Activated CD4-positive, alpha-beta T cell treated with anti-CD3 and anti-CD28 coated beads, Interleukin-2, amount 10 ng/mL, durations not matched to agents 24 days and 14 days (primary cell): ENCODE results near the gene HOXB8. TPM values are rescaled to one million over a fixed set of nuclear protein-coding genes. Genes with fewer than 3 reads are reported as not detected.

Experiments
- DNase-seq: peaks from one replicate; pipeline ENCODE4 v3.0.0; 2022
- H3K27ac Mint-ChIP-seq: one replicate; pipeline ENCODE4 v1.8.0; 2022; ENCODE audit warnings: mild to moderate bottlenecking, mixed read lengths
- H3K27me3 Mint-ChIP-seq: one replicate; pipeline ENCODE4 v1.8.0; 2022; ENCODE audit warnings: mixed read lengths
- H3K36me3 Mint-ChIP-seq: one replicate; pipeline ENCODE4 v1.8.0; 2022; ENCODE audit warnings: low read depth, mild to moderate bottlenecking, mixed read lengths
- H3K4me1 Mint-ChIP-seq: one replicate; pipeline ENCODE4 v1.8.0; 2021; ENCODE audit warnings: mixed read lengths
- H3K4me3 Mint-ChIP-seq: one replicate; pipeline ENCODE4 v1.8.0; 2022; ENCODE audit warnings: mild to moderate bottlenecking, moderate library complexity, mixed read lengths
- H3K9me3 Mint-ChIP-seq: one replicate; pipeline ENCODE4 v1.8.0; 2021; ENCODE audit warnings: mixed read lengths
- intact Hi-C: fragments of 100-400 bp; cut with micrococcal nuclease; formaldehyde crosslinking; loops from one replicate; pipeline ENCODE4 v1.15.1; 2023
- total RNA-seq: library from RNA; stranded (reverse); gene quantifications from 2 replicates; pipeline ENCODE4 v1.2.3, GENCODE V29; 2022

HOXB8 gene
- total RNA-seq, 1 donor from 2014 or later = not detected

- Mint-ChIP-seq H3K4me1 (peaks cover 42% of the 10 kb centered on the region), H3K27me3 (peaks cover 89% of the 10 kb centered on the region), H3K27ac (no peak overlapping the region), H3K9me3 (no peaks in the 10 kb centered on the region), H3K4me3 (peak overlapping the region; percentile 71), H3K36me3 (no peaks in the 10 kb centered on the region)
- peak; percentile 85 for DNase-seq
- intact Hi-C loops = loop anchor here (2.0 to 10.0 kb wide), 5 partner anchors 15 to 491 kb away; partner anchors contain the start of genes CBX1, HOXB7, PRAC1 and PRAC2
Observed at GRCh38 chr17:48596000-48596734, 18.9 kb downstream of the HOXB8 start.

DNA sequence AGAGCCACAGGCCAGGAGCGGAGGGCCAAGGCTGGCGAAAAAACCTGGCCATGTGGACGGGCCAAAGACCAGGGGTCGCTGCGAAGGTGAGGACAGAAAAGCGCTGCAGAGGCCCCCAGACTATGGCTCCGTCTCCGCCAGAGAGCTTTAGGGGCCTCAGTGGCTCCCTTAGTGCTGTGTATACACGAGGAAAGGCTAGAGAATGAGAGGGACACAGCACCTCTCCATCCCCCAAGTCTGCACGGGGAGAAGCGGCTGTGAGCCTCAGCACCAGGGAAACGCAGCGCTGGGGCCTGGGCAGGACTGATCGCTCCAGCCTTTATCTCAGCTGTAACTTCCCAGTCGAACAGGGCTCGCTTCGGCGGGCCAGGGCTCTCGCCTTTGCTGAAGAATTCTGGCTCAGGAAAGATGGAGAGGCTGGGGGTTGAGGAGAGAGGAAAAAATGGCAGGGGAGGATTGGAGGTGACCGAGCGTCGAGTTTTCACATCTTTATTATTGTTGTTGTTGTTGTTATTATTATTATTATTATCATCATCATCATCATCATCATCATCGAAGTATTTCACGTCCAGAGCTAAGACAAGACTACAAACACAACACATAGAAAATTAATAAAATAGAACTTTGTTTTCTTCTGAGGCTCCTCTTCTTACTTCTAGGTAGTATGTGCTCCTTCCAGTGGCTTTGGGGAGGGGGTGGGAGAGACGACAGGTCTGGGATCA is 19.7 kb downstream of the HOXB8 start:
- peak overlapping the region; percentile 31 for H3K4me3 Mint-ChIP-seq
- no peaks in the 10 kb centered on the region for H3K9me3 Mint-ChIP-seq
- no peak for DNase-seq
- no peak overlapping the region for H3K27ac Mint-ChIP-seq
- intact Hi-C loops = loop anchor here (5.0 to 10.0 kb wide), 4 partner anchors 127 to 491 kb away; partner anchors contain the start of genes CBX1, PRAC1, PRAC2 and SNX11
- H3K36me3 Mint-ChIP-seq = no peaks in the 10 kb centered on the region
- H3K27me3 Mint-ChIP-seq = peaks cover 87% of the 10 kb centered on the region
- H3K4me1 Mint-ChIP-seq = peaks cover 39% of the 10 kb centered on the region

GRCh38 chr17:48594538-48595277 is 20.4 kb downstream of the HOXB8 start:
- Mint-ChIP-seq H3K4me1 (peaks cover 42% of the 10 kb centered on the region), H3K27me3 (peaks cover 87% of the 10 kb centered on the region), H3K9me3 (no peaks in the 10 kb centered on the region), H3K27ac (no peak overlapping the region), H3K4me3 (no peak overlapping the region), H3K36me3 (no peaks in the 10 kb centered on the region)
- DNase-seq = no peak
- intact Hi-C loops = loop anchor here (1.0 to 10.0 kb wide), 6 partner anchors 33 to 490 kb away; partner anchors contain the start of genes CBX1, HOXB9, PRAC1 and PRAC2

- no peaks in the 10 kb centered on the region for H3K9me3 Mint-ChIP-seq
- H3K36me3 Mint-ChIP-seq = no peaks in the 10 kb centered on the region
- H3K27ac Mint-ChIP-seq = no peak overlapping the region
- intact Hi-C loops = loop anchor here (1.0 to 10.0 kb wide), 7 partner anchors 33 to 489 kb away; partner anchors contain the start of genes CBX1, HOXB9 and SNX11
- DNase-seq = peak; percentile 96
- H3K4me1 Mint-ChIP-seq = peaks cover 45% of the 10 kb centered on the region
- peaks cover 87% of the 10 kb centered on the region for H3K27me3 Mint-ChIP-seq
- H3K4me3 Mint-ChIP-seq = peak overlapping the region; percentile 85
Observed at GRCh38 chr17:48593840-48594537, 21.1 kb downstream of the HOXB8 start.

GRCh38 chr17:48593126-48593829 is 21.8 kb downstream of the HOXB8 start, which contains the start of gene HOXB5:
HOXB5 (minus strand) TSS chr17:48593779; CDS start chr17:48593682, 97 bp downstream.
- intact Hi-C loops = loop anchor here (2.0 to 10.0 kb wide), 6 partner anchors 34 to 488 kb away; partner anchors contain the start of genes CBX1, HOXB9 and SNX11
- Mint-ChIP-seq H3K9me3 (no peaks in the 10 kb centered on the region), H3K27ac (peak within 1 kb of the TSS; percentile 20), H3K36me3 (no peaks in the 10 kb centered on the region), H3K4me3 (peak within 1 kb of the TSS; percentile 85), H3K27me3 (peaks cover 86% of the 10 kb centered on the region), H3K4me1 (peaks cover 41% of the 10 kb centered on the region)
- DNase-seq = peak; percentile 82

- Mint-ChIP-seq H3K27me3 (peaks cover 86% of the 10 kb centered on the region), H3K4me1 (peaks cover 42% of the 10 kb centered on the region), H3K27ac (no peak overlapping the region), H3K36me3 (no peaks in the 10 kb centered on the region), H3K9me3 (no peaks in the 10 kb centered on the region), H3K4me3 (peak overlapping the region; percentile 85)
- DNase-seq = peak; percentile 80
- intact Hi-C loops = loop anchor here (2.0 to 10.0 kb wide), 6 partner anchors 35 to 488 kb away; partner anchors contain the start of genes CBX1, HOXB9 and SNX11
Observed at GRCh38 chr17:48592577-48592976, 22.5 kb downstream of the HOXB8 start.

- intact Hi-C loops = loop anchor here (2.0 to 10.0 kb wide), 6 partner anchors 35 to 487 kb away; partner anchors contain the start of genes CBX1, HOXB9 and SNX11
- DNase-seq = no peak
- no peaks in the 10 kb centered on the region for H3K9me3 Mint-ChIP-seq
- no peaks in the 10 kb centered on the region for H3K36me3 Mint-ChIP-seq
- H3K4me3 Mint-ChIP-seq = peak overlapping the region; percentile 36
- peaks cover 42% of the 10 kb centered on the region for H3K4me1 Mint-ChIP-seq
- peaks cover 86% of the 10 kb centered on the region for H3K27me3 Mint-ChIP-seq
- H3K27ac Mint-ChIP-seq = no peak overlapping the region
Observed at GRCh38 chr17:48592057-48592514, 23.0 kb downstream of the HOXB8 start.

GRCh38 chr17:48591255-48592056 is 23.6 kb downstream of the HOXB8 start:
- Mint-ChIP-seq H3K27me3 (peaks cover 85% of the 10 kb centered on the region), H3K4me3 (peak overlapping the region; percentile 36), H3K27ac (no peak overlapping the region), H3K9me3 (no peaks in the 10 kb centered on the region), H3K36me3 (no peaks in the 10 kb centered on the region), H3K4me1 (peaks cover 41% of the 10 kb centered on the region)
- no peak for DNase-seq
- intact Hi-C loops = loop anchor here (2.0 to 10.0 kb wide), 6 partner anchors 36 to 487 kb away; partner anchors contain the start of genes CBX1, HOXB9 and SNX11

GRCh38 chr17:48590607-48591161 is 24.4 kb downstream of the HOXB8 start:
- Mint-ChIP-seq H3K4me3 (no peak overlapping the region), H3K4me1 (peaks cover 44% of the 10 kb centered on the region), H3K27ac (no peak overlapping the region), H3K36me3 (no peaks in the 10 kb centered on the region), H3K27me3 (peaks cover 86% of the 10 kb centered on the region), H3K9me3 (no peaks in the 10 kb centered on the region)
- intact Hi-C loops = loop anchor here (5.0 to 10.0 kb wide), 4 partner anchors 37 to 486 kb away; partner anchors contain the start of genes CBX1, HOXB9 and SNX11
- no peak for DNase-seq

DNA sequence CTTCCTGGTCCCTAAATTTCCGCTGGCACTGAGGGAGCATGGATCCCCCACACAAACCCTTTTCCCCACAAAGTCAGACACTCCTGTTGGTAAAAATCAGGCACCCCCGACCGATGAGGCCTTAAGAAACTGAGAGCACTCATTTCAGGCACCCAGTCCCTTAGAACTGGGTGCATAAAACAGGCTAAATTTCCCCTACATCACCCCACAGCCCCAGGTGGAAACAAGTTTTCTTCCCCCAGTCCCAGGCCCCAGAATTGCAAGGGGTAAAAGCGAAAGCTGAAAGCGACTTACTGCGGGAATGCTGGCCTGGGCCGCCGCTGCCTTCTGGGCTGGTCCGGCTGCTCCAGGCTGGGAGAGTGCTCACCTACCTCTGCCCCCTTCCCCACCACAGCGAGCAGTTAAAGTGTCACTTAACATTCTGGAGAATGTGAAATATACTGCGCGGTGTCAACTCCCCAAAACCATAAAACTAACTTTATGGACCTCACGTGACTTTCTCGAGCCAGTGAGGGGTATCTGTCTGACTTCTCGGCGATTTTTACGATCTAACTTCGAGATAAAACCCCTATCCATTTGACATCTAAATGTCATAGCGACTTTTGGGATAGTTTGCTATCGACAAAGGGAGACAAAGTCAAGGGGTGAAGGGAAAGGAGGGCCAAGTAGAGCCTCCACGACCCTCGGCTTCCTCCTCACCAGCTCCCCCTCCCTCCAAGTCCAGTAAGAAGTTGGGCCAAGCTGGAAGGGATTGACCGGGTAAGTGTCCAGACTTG is 25.1 kb downstream of the HOXB8 start, which contains the start of gene HOXB3:
HOXB3 (minus strand) TSS at position 411 of the 776 bp plus-strand sequence. CDS start 37,767 bp downstream, outside the sequence.
- Mint-ChIP-seq H3K4me1 (peaks cover 51% of the 10 kb centered on the region), H3K4me3 (peak within 1 kb of the TSS; percentile 4), H3K36me3 (no peaks in the 10 kb centered on the region), H3K27me3 (peaks cover 82% of the 10 kb centered on the region), H3K9me3 (no peaks in the 10 kb centered on the region), H3K27ac (no peak within 1 kb of the TSS)
- intact Hi-C loops = loop anchor here (5.0 to 10.0 kb wide), 4 partner anchors 37 to 485 kb away; partner anchors contain the start of genes CBX1, HOXB9 and SNX11
- DNase-seq = no peak
